SK-N-SH (cell line): ENCODE results near the gene ZW10. TPM values are rescaled to one million over a fixed set of nuclear protein-coding genes. Genes with fewer than 3 reads are reported as not detected.
"Not testable (repeated sequence)": the region's sequence is repeated elsewhere in the genome, so short reads cannot be mapped to it uniquely, and the experiment has no call there.

Experiments used
- CTCF ChIA-PET: fragments of 300-600, 350-600 bp; formaldehyde crosslinking; extraction: SDS; loops from one replicate; lab custom pipeline; 2021; lab: Yijun Ruan, JAX
- POLR2A ChIA-PET: fragments of 350-600 bp; sonication (Branson Sonifier 250); formaldehyde crosslinking; extraction: SDS; loops from one replicate; lab custom pipeline; 2020; ENCODE audit warnings: antibody characterized with exemption, inconsistent platforms; lab: Yijun Ruan, JAX
- DNase-seq: peaks from one replicate; pipeline ENCODE4 v3.0.0; 2012
- H2AFZ ChIP-seq: fragments of 200-600 bp; sonication (generic); 2 replicates; pipeline ENCODE4 v1.8.1; 2016; ENCODE audit warnings: antibody characterized with exemption, mild to moderate bottlenecking, low read depth
- H3F3A ChIP-seq: fragments of 200-600 bp; sonication (generic); replicated peaks from 2 replicates; pipeline ENCODE3; 2016; ENCODE audit warnings: antibody characterized with exemption, mild to moderate bottlenecking; ENCODE audit not compliant: insufficient read depth
- H3K27ac ChIP-seq, 2 experiments: fragments of 200-500 bp in 1 of 2; fragments of 200-600 bp in 1 of 2; sonication (Bioruptor generic) in 1 of 2; sonication (generic), shearing (Covaris generic) in 1 of 2; 2 replicates each; pipeline versions ENCODE4 v1.5.1 to v1.6.1; 2014 to 2016; ENCODE audit warnings: low read depth in 2 of 2, inconsistent platforms in 1 of 2, low read length in 1 of 2, mild to moderate bottlenecking in 1 of 2, mixed read lengths in 1 of 2
- H3K27me3 ChIP-seq: fragments of 200-600 bp; sonication (generic), shearing (Covaris generic); 2 replicates; pipeline ENCODE4 v1.6.1; 2016; ENCODE audit warnings: mixed run types; ENCODE audit not compliant: insufficient read depth
- H3K36me3 ChIP-seq, 2 experiments: fragments of 200-500 bp in 1 of 2; fragments of 200-600 bp in 1 of 2; sonication (Bioruptor generic) in 1 of 2; sonication (generic) in 1 of 2; replicated peaks in 1 of 2; 2 replicates each; pipeline versions ENCODE3 to v1.5.1; 2014 to 2016; ENCODE audit warnings: low read length in 1 of 2, mild to moderate bottlenecking in 1 of 2; ENCODE audit not compliant: insufficient read depth in 2 of 2, control insufficient read depth in 1 of 2
- H3K4me1 ChIP-seq, 2 experiments: fragments of 200-500 bp in 1 of 2; fragments of 200-600 bp in 1 of 2; sonication (Bioruptor generic) in 1 of 2; sonication (generic), shearing (Covaris generic) in 1 of 2; 2 replicates each; pipeline versions ENCODE4 v1.5.1 to v1.6.1; 2014 to 2016; ENCODE audit warnings: low read depth in 1 of 2, low read length in 1 of 2, mixed run types in 1 of 2; ENCODE audit not compliant: insufficient read depth in 2 of 2, control insufficient read depth in 1 of 2
- H3K4me2 ChIP-seq: fragments of 200-600 bp; sonication (generic), shearing (Covaris generic); 2 replicates; pipeline ENCODE4 v1.6.1; 2017; ENCODE audit warnings: mixed run types
- H3K4me3 ChIP-seq, 2 experiments: fragments of 200-500 bp in 1 of 2; fragments of 200-600 bp in 1 of 2; sonication (Bioruptor generic) in 1 of 2; sonication (generic), shearing (Covaris generic) in 1 of 2; 2 replicates each; pipeline versions ENCODE4 v1.5.1 to v1.8.1; 2014 to 2016; ENCODE audit warnings: low read depth in 2 of 2, inconsistent platforms in 1 of 2, low read length in 1 of 2, mild to moderate bottlenecking in 1 of 2, mixed read lengths in 1 of 2, moderate library complexity in 1 of 2
- H3K79me2 ChIP-seq: fragments of 200-600 bp; sonication (generic); 2 replicates; pipeline ENCODE4 v1.8.1; 2017; ENCODE audit warnings: mild to moderate bottlenecking; ENCODE audit not compliant: insufficient read depth
- H3K9ac ChIP-seq: fragments of 200-600 bp; sonication (generic); 2 replicates; pipeline ENCODE4 v1.6.1; 2017; ENCODE audit warnings: mixed run types
- H3K9me2 ChIP-seq: fragments of 200-600 bp; sonication (generic); 2 replicates; pipeline ENCODE4 v1.6.1; 2017; ENCODE audit warnings: mixed run types
- H3K9me3 ChIP-seq: fragments of 200-600 bp; sonication (generic); 2 replicates; pipeline ENCODE4 v1.6.1; 2017; ENCODE audit warnings: mixed run types, mild to moderate bottlenecking, moderate library complexity
- H4K20me1 ChIP-seq: fragments of 200-600 bp; sonication (generic); 2 replicates; pipeline ENCODE4 v1.6.1; 2017; ENCODE audit warnings: mild to moderate bottlenecking, mixed run types; ENCODE audit not compliant: insufficient read depth
- CTCF ChIP-seq: fragments of 200-600 bp; sonication (generic); IDR thresholded peaks from 2 replicates; pipeline ENCODE4 v1.6.1; 2017; ENCODE audit warnings: antibody characterized with exemption, mild to moderate bottlenecking, moderate library complexity
- ELF1 ChIP-seq: IDR thresholded peaks from 2 replicates; pipeline ENCODE4 v1.4.0; 2012
- EP300 ChIP-seq, 2 experiments: IDR thresholded peaks; 2 replicates each; pipeline versions ENCODE4 v1.4.0 to v1.6.1; 2012; ENCODE audit warnings: borderline replicate concordance in 1 of 2, low read depth in 1 of 2, low read length in 1 of 2
- FOSL2 ChIP-seq: IDR thresholded peaks from 2 replicates; pipeline ENCODE4 v1.4.0; 2012; ENCODE audit warnings: low read depth, mild to moderate bottlenecking, moderate library complexity, borderline replicate concordance
- FOXJ3 ChIP-seq: sonication (generic); formaldehyde crosslinking; IDR thresholded peaks from 2 replicates; pipeline ENCODE4 v1.5.1; 2020; ENCODE audit warnings: mild to moderate bottlenecking, missing genetic modification reagents
- GATA2 ChIP-seq: sonication (generic); formaldehyde crosslinking; IDR thresholded peaks from 2 replicates; pipeline ENCODE4 v1.5.0; 2020; ENCODE audit warnings: mild to moderate bottlenecking, missing genetic modification reagents
- MAX ChIP-seq: IDR thresholded peaks from 2 replicates; pipeline ENCODE4 v1.4.0; 2012; ENCODE audit warnings: low read depth
- MXI1 ChIP-seq: IDR thresholded peaks from 2 replicates; pipeline ENCODE4 v1.6.1; 2012; ENCODE audit warnings: mild to moderate bottlenecking, low read depth, low read length, improper control_type of control experiment
- NFIC ChIP-seq: IDR thresholded peaks from 2 replicates; pipeline ENCODE4 v1.4.0; 2012; ENCODE audit warnings: borderline replicate concordance
- PBX3 ChIP-seq: IDR thresholded peaks from 2 replicates; pipeline ENCODE4; 2012
- POLR2AphosphoS5 ChIP-seq: IDR thresholded peaks from 2 replicates; pipeline ENCODE4 v1.6.1; 2012; ENCODE audit warnings: low read depth, low read length
- RCOR1 ChIP-seq: fragments of 150-350 bp; IDR thresholded peaks from 2 replicates; pipeline ENCODE4 v1.6.1; 2017; ENCODE audit warnings: antibody characterized with exemption, low read length
- SMC3 ChIP-seq: IDR thresholded peaks from 2 replicates; pipeline ENCODE4 v1.6.1; 2012; ENCODE audit warnings: low read depth, low read length, improper control_type of control experiment
- TCF12 ChIP-seq: IDR thresholded peaks from 2 replicates; pipeline ENCODE4 v1.4.0; 2012
- TEAD4 ChIP-seq: IDR thresholded peaks from 2 replicates; pipeline ENCODE4 v1.4.0; 2012; ENCODE audit warnings: mild to moderate bottlenecking, borderline replicate concordance; ENCODE audit not compliant: insufficient read depth
- USF1 ChIP-seq: IDR thresholded peaks from 2 replicates; pipeline ENCODE4 v1.4.0; 2012; ENCODE audit warnings: low read depth, borderline replicate concordance
- ZBTB33 ChIP-seq: IDR thresholded peaks from 2 replicates; pipeline ENCODE4 v1.4.0; 2012; ENCODE audit warnings: low read depth, borderline replicate concordance
- WGBS: methylation state at CpG from one replicate; pipeline ENCODE4 v1.1.6; 2017; ENCODE audit warnings: low lambda C conversion rate; 5-methylcytosine and 5-hydroxymethylcytosine counted together
- polyA plus RNA-seq, 3 experiments: library from polyadenylated mRNA; depleted of rRNA; stranded (reverse); fragments of >200 nt; gene quantifications; 2 replicates each; pipeline ENCODE4 v1.2.3, GENCODE V29; 2012

The ZW10 gene
- polyA plus RNA-seq, 1 of the 3 experiments (the other 2 are of a cell fraction), result 6.1 TPM

GRCh38 chr11:113789675-113790320 is 16.3 kb upstream of the ZW10 start (continued):
- TF ChIP-seq TEAD4, result no peak
- TF ChIP-seq MXI1, result no peak
- no peak for TF ChIP-seq ELF1
- TF ChIP-seq EP300 (IDR thresholded peaks at IDR 0.05; ENCODE audit: borderline replicate concordance in 1 of 2, low read depth in 1 of 2, low read length in 1 of 2), result no peak
- TF ChIP-seq MAX, result no peak
- no peak for TF ChIP-seq CTCF
- TF ChIP-seq PBX3, result no peak

GRCh38 chr11:113789016-113789415 is 15.5 kb upstream of the ZW10 start:
- H3K4me3 ChIP-seq, H3K9ac ChIP-seq, DNase-seq, H3K4me1 ChIP-seq, H3K4me2 ChIP-seq, POLR2A ChIA-PET, H3K9me2 ChIP-seq, H3F3A ChIP-seq, H4K20me1 ChIP-seq, H3K27me3 ChIP-seq, H3K36me3 ChIP-seq, H2AFZ ChIP-seq, H3K9me3 ChIP-seq, H3K27ac ChIP-seq, H3K79me2 ChIP-seq: not testable (repeated sequence)
- WGBS, result 85% methylated on average over 19 of the region's 22 CpGs
- CTCF ChIA-PET, result interaction anchor here (1.2 to 2.5 kb wide), 2 partner anchors 13 to 16 kb away, joined by 3 to 9 read pairs; partner anchors contain the start of gene ZW10

DNA sequence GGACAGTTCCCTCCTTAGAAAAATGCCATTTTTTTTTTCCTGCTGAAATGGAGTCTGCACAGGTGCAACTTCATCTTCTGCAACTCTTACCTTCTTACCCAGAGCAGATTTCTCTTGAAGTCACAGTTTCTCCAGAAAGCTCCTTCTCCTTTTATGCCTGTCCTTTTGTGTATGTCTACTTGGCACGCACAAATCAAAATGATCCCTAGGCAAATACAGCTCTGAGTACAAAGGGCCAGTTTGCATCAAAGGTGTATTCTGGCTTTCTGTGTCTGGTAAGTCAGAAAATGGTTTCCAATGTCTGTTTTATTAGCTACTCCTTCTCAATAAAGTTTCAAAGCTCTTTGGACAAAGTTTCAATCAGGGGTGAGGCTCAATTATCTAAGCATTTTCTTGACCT is 8.6 kb upstream of the ZW10 start:
- CTCF ChIA-PET, result interaction anchor here (1.1 to 3.8 kb wide), 3 partner anchors 9 to 476 kb away, joined by 4 to 17 read pairs (median 5); partner anchors contain the start of gene ZW10

More for the DNA sequence above, 8.6 kb upstream of the ZW10 start:
- no peak overlapping the region for H3K4me2 ChIP-seq
- H3K27me3 ChIP-seq, result no peaks in the 10 kb centered on the region
- no peak overlapping the region for H3K9ac ChIP-seq
- DNase-seq, result no peak
- no peaks in the 10 kb centered on the region for H3K9me3 ChIP-seq
- no peaks in the 10 kb centered on the region for H3K9me2 ChIP-seq
- no peaks in the 10 kb centered on the region for H3K79me2 ChIP-seq
- H3K27ac ChIP-seq, result no peak overlapping the region
- no peaks in the 10 kb centered on the region for H4K20me1 ChIP-seq
- peaks cover 0 to 6% of the 10 kb centered on the region in 2 experiments; a peak in 3 of 4 replicates for H3K4me1 ChIP-seq
- H3F3A ChIP-seq, result no peaks in the 10 kb centered on the region
- no peak overlapping the region for H2AFZ ChIP-seq
- H3K4me3 ChIP-seq, result no peak overlapping the region
- POLR2A ChIA-PET, result no interaction called here
- H3K36me3 ChIP-seq, result no peaks in the 10 kb centered on the region
- TF ChIP-seq USF1 (no peak), NFIC (no peak), ELF1 (no peak), MAX (no peak), SMC3 (no peak), FOSL2 (no peak), POLR2AphosphoS5 (no peak), ZBTB33 (no peak), FOXJ3 (CRISPR knock-in tag) (no peak), TCF12 (no peak), GATA2 (CRISPR knock-in tag) (no peak), RCOR1 (no peak)
- 63% methylated on average over 1 of the region's 1 CpG for WGBS
